K562 (cell line): ENCODE measurements around the gene ANK3. TPM values are rescaled to one million over a fixed set of nuclear protein-coding genes. Genes with fewer than 3 reads are reported as not detected.

Experiments
- ADNP ChIP-seq: fragments of 200-800 bp; sonication (Bioruptor generic); IDR thresholded peaks from 2 replicates; pipeline ENCODE4 v1.6.1; 2016; ENCODE audit warnings: missing genetic modification characterization, missing compliant biosample characterization
- ARID1B ChIP-seq: fragments of 450-650 bp; IDR thresholded peaks from 2 replicates; pipeline ENCODE4 v1.6.1; 2016; ENCODE audit warnings: antibody characterized with exemption, mild to moderate bottlenecking, inconsistent platforms
- ARNT ChIP-seq, 2 experiments: fragments of 450-650 bp; IDR thresholded peaks; 2 replicates each; pipeline ENCODE4 v1.6.1; 2016; ENCODE audit warnings: mild to moderate bottlenecking in 1 of 2
- ASH1L ChIP-seq: fragments of 450-650 bp; IDR thresholded peaks from 2 replicates; pipeline ENCODE4 v1.6.1; 2018; ENCODE audit warnings: borderline replicate concordance, mild to moderate bottlenecking, low read depth; ENCODE audit not compliant: partially characterized antibody
- BHLHE40 ChIP-seq: IDR thresholded peaks from 2 replicates; pipeline ENCODE4 v1.6.1; 2011; ENCODE audit warnings: low read length, improper control_type of control experiment
- C11orf30 ChIP-seq: fragments of 450-650 bp; IDR thresholded peaks from 2 replicates; pipeline ENCODE4 v1.6.1; 2016; ENCODE audit warnings: low read depth, mild to moderate bottlenecking
- DPF2 ChIP-seq: fragments of 450-650 bp; IDR thresholded peaks from 2 replicates; pipeline ENCODE4 v1.6.1; 2016
- ELF2 ChIP-seq: fragments of 250-450 bp; sonication (Bioruptor Pico); IDR thresholded peaks from 2 replicates; pipeline ENCODE4 v1.5.0; 2021; ENCODE audit warnings: mild to moderate bottlenecking
- ESRRA ChIP-seq: fragments of 450-650 bp; IDR thresholded peaks from 2 replicates; pipeline ENCODE4 v1.6.1; 2014; ENCODE audit warnings: low read depth, mild to moderate bottlenecking, moderate library complexity, borderline replicate concordance
- FOS ChIP-seq: IDR thresholded peaks from 3 replicates; pipeline ENCODE4 v1.6.1; 2011; ENCODE audit not compliant: insufficient read length; ENCODE audit errors: extremely low read depth
- FOXA3 ChIP-seq, 2 experiments: fragments of 450-650 bp in 1 of 2; sonication (generic) in 1 of 2; formaldehyde crosslinking; IDR thresholded peaks in 1 of 2; conservative IDR thresholded peaks in 1 of 2; 2 replicates each; pipeline versions ENCODE4 v1.4.0 to v1.8.0; 2020 to 2022; ENCODE audit warnings: mild to moderate bottlenecking in 2 of 2, missing genetic modification reagents in 1 of 2
- HCFC1 ChIP-seq: IDR thresholded peaks from 2 replicates; pipeline ENCODE4 v1.6.1; 2012; ENCODE audit warnings: low read depth, low read length, improper control_type of control experiment
- LEF1 ChIP-seq: fragments of 450-650 bp; IDR thresholded peaks from 2 replicates; pipeline ENCODE4 v1.6.1; 2016; ENCODE audit warnings: mild to moderate bottlenecking
- MYC ChIP-seq, 2 experiments: fragments of 250-450 bp in 1 of 2; sonication (Bioruptor Pico) in 1 of 2; IDR thresholded peaks; 2 replicates each; pipeline versions ENCODE4 v1.5.1 to v1.6.1; 2012 to 2021; ENCODE audit warnings: low read depth in 2 of 2, borderline replicate concordance in 1 of 2, improper control_type of control experiment in 1 of 2, low read length in 1 of 2, mild to moderate bottlenecking in 1 of 2, moderate library complexity in 1 of 2
- NFRKB ChIP-seq: fragments of 450-650 bp; IDR thresholded peaks from 2 replicates; pipeline ENCODE4 v1.6.1; 2016; ENCODE audit warnings: low read depth
- NR2C1 ChIP-seq, 2 experiments: fragments of 450-650 bp; IDR thresholded peaks; 2 replicates each; pipeline ENCODE4 v1.6.1; 2017; ENCODE audit warnings: mild to moderate bottlenecking in 2 of 2, antibody characterized with exemption in 1 of 2, inconsistent platforms in 1 of 2, missing compliant biosample characterization in 1 of 2, missing genetic modification characterization in 1 of 2
- PML ChIP-seq: IDR thresholded peaks from 2 replicates; pipeline ENCODE4 v1.6.1; 2012; ENCODE audit warnings: low read length, inconsistent platforms
- RFX1 ChIP-seq: fragments of 450-650 bp; IDR thresholded peaks from 2 replicates; pipeline ENCODE4 v1.6.1; 2016; ENCODE audit warnings: mild to moderate bottlenecking, moderate library complexity
- RFX5 ChIP-seq: IDR thresholded peaks from 2 replicates; pipeline ENCODE4 v1.6.1; 2011; ENCODE audit warnings: low read depth, mild to moderate bottlenecking, improper control_type of control experiment, low read length
- SMAD1 ChIP-seq: fragments of 150-350 bp; IDR thresholded peaks from 2 replicates; pipeline ENCODE4 v1.6.1; 2014; ENCODE audit warnings: low read length, low read depth; ENCODE audit not compliant: partially characterized antibody
- SMAD3 ChIP-seq: fragments of 450-650 bp; formaldehyde crosslinking; conservative IDR thresholded peaks from 2 replicates; pipeline ENCODE4 v1.4.0; 2020; ENCODE audit warnings: mild to moderate bottlenecking
- SMAD4 ChIP-seq: fragments of 250-450 bp; sonication (Bioruptor Pico); conservative IDR thresholded peaks from 2 replicates; pipeline ENCODE4 v1.8.0; 2021; ENCODE audit warnings: inconsistent platforms, mild to moderate bottlenecking, moderate library complexity
- SMARCC2 ChIP-seq: fragments of 450-650 bp; IDR thresholded peaks from 2 replicates; pipeline ENCODE4 v1.6.1; 2017; ENCODE audit warnings: antibody characterized with exemption, moderate library complexity, mild to moderate bottlenecking, low read depth
- SMARCE1 ChIP-seq: fragments of 450-650 bp; IDR thresholded peaks from 2 replicates; pipeline ENCODE4 v1.7.1; 2016; ENCODE audit warnings: mild to moderate bottlenecking
- SRSF1 ChIP-seq: fragments of 200-400 bp; formaldehyde crosslinking; IDR thresholded peaks from 2 replicates; pipeline ENCODE4 v1.6.1; 2017; ENCODE audit warnings: mild to moderate bottlenecking, low read depth, low read length, moderate library complexity
- STAT5A ChIP-seq: IDR thresholded peaks from 2 replicates; pipeline ENCODE4 v1.6.1; 2012; ENCODE audit warnings: low read length, inconsistent platforms, borderline replicate concordance
- TFAM ChIP-seq: fragments of 250-450 bp; sonication (Bioruptor Pico); conservative IDR thresholded peaks from 2 replicates; pipeline ENCODE4 v1.5.0; 2021; ENCODE audit warnings: mild to moderate bottlenecking, moderate library complexity
- ZNF263 ChIP-seq: sonication (generic); formaldehyde crosslinking; IDR thresholded peaks from 2 replicates; pipeline ENCODE4 v1.8.0; 2022; ENCODE audit warnings: mild to moderate bottlenecking, missing genetic modification reagents, borderline replicate concordance
- ZNF282 ChIP-seq: sonication (generic); formaldehyde crosslinking; IDR thresholded peaks from 2 replicates; pipeline ENCODE4 v1.8.1; 2023; ENCODE audit warnings: missing genetic modification reagents
- ZNF583 ChIP-seq: fragments of 250-450 bp; sonication (Bioruptor Pico); IDR thresholded peaks from 2 replicates; pipeline ENCODE4 v1.4.0; 2020
- ZNF766 ChIP-seq: fragments of 200-800 bp; sonication (Bioruptor generic); conservative IDR thresholded peaks from 2 replicates; pipeline ENCODE4 v1.6.1; 2016; ENCODE audit warnings: missing genetic modification characterization, missing compliant biosample characterization
- ZSCAN32 ChIP-seq: fragments of 450-650 bp; formaldehyde crosslinking; IDR thresholded peaks from 2 replicates; pipeline ENCODE4 v1.4.0; 2020; ENCODE audit warnings: mild to moderate bottlenecking, moderate library complexity
- polyA plus RNA-seq, 8 experiments: library from polyadenylated mRNA; depleted of rRNA in 4 of 8; stranded (reverse) in 5 of 8; unstranded in 3 of 8; fragments of >200 nt; fragmentation: Nextera tagmentation in 2 of 8; fragmentation: Illumina TruSeq in 1 of 8; extraction: Ambion mirVana in 2 of 8; extraction: Trizol in 1 of 8; gene quantifications; 2 replicates each; pipeline versions ENCODE4 v1.2.1 to v1.2.3, GENCODE V29; 2011 to 2014; ENCODE audit warnings: inconsistent platforms in 1 of 8, missing spikeins in 1 of 8
- total RNA-seq, 7 experiments: library from RNA; depleted of rRNA in 6 of 7; stranded (reverse); fragments of >200 nt in 6 of 7; fragmentation: Illumina TruSeq in 2 of 7; extraction: Trizol in 2 of 7; gene quantifications; 2 replicates each; pipeline versions ENCODE4 v1.2.1 to v1.2.3, GENCODE V29; 2011 to 2021; ENCODE audit warnings: low replicate concordance in 1 of 7

The ANK3 gene
- total and polyA plus RNA-seq, 9 of the 15 experiments (the other 6 are each of a cell fraction or from before 2014, with no cell fraction given): 10.0 to 32.3 (median 17.9) TPM

DNA sequence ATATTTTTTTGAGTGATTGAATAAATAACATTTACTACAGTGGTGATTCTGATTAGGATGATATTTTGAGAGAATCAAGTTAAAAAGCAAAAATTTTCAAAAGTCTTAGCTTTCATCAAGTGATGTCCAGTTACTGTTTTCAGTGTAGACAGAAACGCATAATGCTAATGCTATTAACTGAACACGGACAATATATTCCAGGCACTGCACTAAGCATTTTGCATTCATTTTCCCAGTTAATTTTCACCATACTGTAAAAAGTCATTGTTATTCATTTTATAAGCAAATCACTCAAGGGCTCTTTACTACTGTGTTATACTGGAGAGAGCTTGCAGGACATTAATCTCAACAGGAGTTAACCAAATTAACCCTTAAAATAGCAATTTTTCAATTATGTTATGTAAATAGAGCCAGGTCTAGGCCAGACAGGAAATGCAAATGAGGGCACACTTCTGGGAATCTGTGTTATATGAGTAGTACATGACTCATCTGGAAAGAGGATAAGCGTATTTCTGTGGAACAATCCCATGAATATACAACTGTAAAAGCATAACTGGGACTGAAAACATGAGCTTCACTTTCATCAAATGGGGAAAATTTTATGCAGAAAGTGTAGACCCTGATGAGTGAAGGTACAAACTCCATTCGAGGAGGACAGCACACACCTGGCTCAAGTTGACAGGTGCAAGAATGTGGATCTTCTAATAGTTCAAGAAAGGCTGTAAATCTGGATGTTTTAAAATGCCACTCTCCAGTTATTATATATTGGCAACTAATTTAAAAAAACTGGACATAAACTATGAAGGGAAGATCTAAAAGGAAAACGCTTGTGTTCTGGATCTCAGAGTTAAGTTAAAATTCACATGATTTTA is 75.4 kb downstream of the ANK3 start (continued):
- TF ChIP-seq ELF2 (CRISPR knock-in tag) (peak; percentile 77), ADNP (tag) (no peak), SRSF1 (no peak), FOS (peak; percentile 69), TFAM (no peak), MYC (IDR thresholded peaks at IDR 0.05; ENCODE audit: low read depth, low read length) (0 out of 2 replicates have a peak, but pooled peaks have one; percentile 6), MYC (CRISPR knock-in tag; IDR thresholded peaks at IDR 0.05; ENCODE audit: borderline replicate concordance, low read depth) (no peak), RFX1 (0 out of 2 replicates have a peak, but pooled peaks have one; percentile 2), SMAD3 (CRISPR knock-in tag) (no peak), ZNF583 (CRISPR knock-in tag) (no peak), SMARCC2 (peak; percentile 84; the same call in 1 of the 2 replicates), FOXA3 (CRISPR knock-in tag; conservative IDR thresholded peaks at IDR 0.05 in 1 of 2, IDR thresholded peaks at IDR 0.05 in 1 of 2) (peak; percentile 34 to 92; a peak in 2 of 4 replicates), ZNF766 (CRISPR knock-in tag) (0 out of 2 replicates have a peak, but pooled peaks have one; percentile 17), HCFC1 (peak; percentile 25; the same call in 1 of the 2 replicates), ESRRA (no peak), PML (peak; percentile 16; the same call in 1 of the 2 replicates), ZNF263 (no peak), ZNF282 (CRISPR knock-in tag) (no peak), LEF1 (peak; percentile 45; the same call in 1 of the 2 replicates), NR2C1 (IDR thresholded peaks at IDR 0.05) (0 out of 2 replicates have a peak, but pooled peaks have one; percentile 10), NR2C1 (tag; IDR thresholded peaks at IDR 0.05) (no peak), ZSCAN32 (CRISPR knock-in tag) (no peak), BHLHE40 (peak; percentile 40; the same call in 1 of the 2 replicates), SMAD4 (CRISPR knock-in tag) (0 out of 2 replicates have a peak, but pooled peaks have one; percentile 47), ARNT (IDR thresholded peaks at IDR 0.05) (no peak), RFX5 (peak; percentile 21; the same call in 1 of the 2 replicates), NFRKB (0 out of 2 replicates have a peak, but pooled peaks have one; percentile 18), ARID1B (peak; percentile 77), DPF2 (peak; percentile 88), SMAD1 (no peak), STAT5A (peak; percentile 64), ASH1L (peak; percentile 79), C11orf30 (peak; percentile 59), SMARCE1 (peak; percentile 74)
